ENCODE data around the gene STX11.

DNA sequence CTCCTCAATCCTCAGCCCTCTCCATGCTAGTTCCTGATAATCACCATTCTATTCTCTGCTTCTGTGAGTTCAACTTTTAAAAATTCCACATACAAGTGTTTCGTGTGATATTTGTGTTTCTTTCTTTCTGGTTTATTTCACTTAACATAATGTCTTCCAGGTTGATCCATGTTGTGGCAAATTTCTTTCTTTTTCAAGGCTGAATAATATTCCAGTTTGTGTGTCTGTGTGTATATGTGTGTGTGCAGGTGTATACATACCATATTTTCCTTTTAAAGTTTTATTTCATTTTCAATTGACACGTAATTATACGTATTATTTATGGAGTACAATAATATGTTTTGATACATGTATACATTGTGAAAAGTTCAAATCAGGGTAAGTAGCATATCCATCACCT, 35.1 kb upstream of the STX11 start:
- TF ChIP-seq, protein P1, sequence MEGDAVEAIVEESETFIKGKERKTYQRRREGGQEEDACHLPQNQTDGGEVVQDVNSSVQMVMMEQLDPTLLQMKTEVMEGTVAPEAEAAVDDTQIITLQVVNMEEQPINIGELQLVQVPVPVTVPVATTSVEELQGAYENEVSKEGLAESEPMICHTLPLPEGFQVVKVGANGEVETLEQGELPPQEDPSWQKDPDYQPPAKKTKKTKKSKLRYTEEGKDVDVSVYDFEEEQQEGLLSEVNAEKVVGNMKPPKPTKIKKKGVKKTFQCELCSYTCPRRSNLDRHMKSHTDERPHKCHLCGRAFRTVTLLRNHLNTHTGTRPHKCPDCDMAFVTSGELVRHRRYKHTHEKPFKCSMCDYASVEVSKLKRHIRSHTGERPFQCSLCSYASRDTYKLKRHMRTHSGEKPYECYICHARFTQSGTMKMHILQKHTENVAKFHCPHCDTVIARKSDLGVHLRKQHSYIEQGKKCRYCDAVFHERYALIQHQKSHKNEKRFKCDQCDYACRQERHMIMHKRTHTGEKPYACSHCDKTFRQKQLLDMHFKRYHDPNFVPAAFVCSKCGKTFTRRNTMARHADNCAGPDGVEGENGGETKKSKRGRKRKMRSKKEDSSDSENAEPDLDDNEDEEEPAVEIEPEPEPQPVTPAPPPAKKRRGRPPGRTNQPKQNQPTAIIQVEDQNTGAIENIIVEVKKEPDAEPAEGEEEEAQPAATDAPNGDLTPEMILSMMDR (conservative IDR thresholded peaks at IDR 0.05), result no peak
- TF ChIP-seq EZH2 (IDR thresholded peaks at IDR 0.05; ENCODE audit: low read depth), result no peak
